DMS153 treated with DMSO at 0.1 percent for 48 hours (cell line): ENCODE measurements around the gene SCUBE1.

ENCODE experiments used
- DNase-seq: peaks from one replicate; lab custom pipeline; 2025; ENCODE audit not compliant: unreplicated experiment; lab: John Stamatoyannopoulos, UW

The SCUBE1 gene

DNA sequence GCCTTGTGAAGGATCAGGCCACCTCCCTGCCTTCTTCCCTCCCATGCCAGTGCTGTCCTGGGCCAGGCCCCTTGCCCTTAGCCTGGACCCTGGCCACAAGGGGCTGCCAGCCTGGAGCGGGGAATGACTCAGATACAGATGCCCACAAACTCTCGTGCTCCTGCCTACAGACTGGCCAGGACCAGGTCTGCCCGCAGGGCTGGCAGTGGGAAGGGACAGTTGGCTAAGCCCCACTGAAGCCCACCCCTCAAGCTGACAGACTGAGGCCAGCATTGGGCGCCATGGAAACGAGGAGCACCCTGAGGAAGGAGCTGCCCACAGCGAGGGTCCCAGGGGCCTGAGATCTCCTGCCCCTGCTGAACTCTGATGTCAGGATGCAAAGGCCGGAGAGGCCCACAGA is 14.1 kb downstream of the SCUBE1 start:
- DNase-seq, result no peak

GRCh38 chr22:43327157-43327438 is 16.1 kb downstream of the SCUBE1 start:
- no peak for DNase-seq

GRCh38 chr22:43326331-43327156 is 16.6 kb downstream of the SCUBE1 start:
- no peak for DNase-seq

DNA sequence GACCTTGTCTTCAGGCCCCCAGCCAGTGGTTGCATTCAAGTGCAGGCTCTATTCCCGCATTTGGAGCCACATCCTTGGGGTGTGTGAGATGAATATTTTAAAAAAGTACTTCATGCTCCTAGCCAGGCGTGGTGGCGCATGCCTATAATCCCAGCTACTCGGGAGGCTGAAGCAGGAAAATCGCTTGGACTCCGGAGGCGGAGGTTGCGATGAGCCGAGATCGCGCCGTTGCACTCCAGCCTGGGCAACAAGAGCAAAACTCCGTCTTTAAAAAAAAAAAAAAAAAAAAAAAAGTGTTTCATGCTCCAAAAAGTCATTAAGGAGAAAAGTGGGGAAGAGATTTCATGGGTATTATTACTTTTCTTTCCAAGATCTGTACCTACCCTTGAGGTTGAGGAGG is 18.0 kb downstream of the SCUBE1 start:
- DNase-seq, result no peak

DNA sequence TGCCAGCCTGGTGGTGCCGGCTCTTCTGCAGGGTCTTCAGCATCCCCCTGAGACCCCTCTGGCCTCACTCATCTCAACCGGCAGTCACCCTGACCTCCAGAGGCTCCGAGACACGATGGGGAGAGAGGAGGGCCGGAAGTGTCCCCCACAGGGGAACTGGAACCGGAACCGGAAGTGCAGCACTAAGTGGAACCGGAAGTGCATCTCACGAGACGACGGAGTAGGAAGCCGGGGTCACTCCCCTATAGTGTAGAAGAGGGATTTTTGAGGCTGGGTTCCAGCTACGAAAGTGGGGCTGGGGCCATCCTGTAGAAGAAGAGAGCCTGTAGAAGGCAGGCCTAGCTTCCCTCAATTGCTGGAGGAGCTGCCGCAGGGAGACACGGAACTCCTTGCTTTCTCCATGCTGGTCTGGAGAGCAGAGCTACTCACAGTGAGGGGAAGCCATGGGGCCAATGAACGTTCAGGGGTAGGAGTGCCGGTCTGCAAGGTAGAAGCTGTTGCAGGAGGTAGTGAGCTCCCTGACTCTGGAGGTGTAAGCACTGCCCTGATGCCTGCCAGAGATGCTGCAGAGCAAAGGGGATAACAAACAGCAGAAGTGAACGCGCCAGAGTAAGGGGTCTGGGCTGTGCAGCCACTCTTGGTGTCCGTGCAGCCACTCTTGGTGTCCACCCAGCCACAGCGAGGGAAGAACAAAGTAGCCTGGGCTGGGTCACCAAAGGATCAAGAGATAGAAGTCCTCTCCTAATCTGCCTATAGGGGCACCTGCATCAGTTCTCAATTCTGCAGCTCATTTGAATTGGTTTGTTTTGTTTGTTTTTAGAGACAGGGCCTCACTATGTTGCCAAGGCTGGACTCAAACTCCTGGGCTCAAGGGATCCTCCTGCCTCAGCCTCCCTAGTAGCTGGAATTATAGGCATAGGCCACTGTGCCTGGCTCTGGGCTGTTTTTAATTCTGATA is 21.9 kb downstream of the SCUBE1 start:
- DNase-seq, result no peak

- DNase-seq, result no peak
These were observed 23.3 kb downstream of the SCUBE1 start for GRCh38 chr22:43319661-43320486.

DNA sequence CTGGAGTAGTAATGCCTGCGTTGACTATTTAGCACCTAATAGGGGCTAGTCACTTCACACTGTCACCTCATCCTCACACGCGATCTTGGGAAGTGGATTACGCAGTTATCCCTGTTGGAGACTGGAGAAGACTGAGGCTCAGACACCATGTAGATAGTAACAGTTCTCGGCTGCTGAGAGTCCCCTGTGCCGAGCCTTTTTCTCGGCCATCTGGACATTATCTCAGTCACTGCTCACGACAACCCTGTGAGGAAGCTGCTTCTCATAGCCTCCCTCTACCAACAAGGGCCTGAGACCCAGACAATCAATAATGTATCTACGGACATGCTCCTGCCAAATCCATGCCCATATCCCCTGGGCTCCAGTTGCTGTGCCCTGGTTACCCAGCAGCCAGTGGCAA is 25.9 kb downstream of the SCUBE1 start:
- DNase-seq, result no peak

DNA sequence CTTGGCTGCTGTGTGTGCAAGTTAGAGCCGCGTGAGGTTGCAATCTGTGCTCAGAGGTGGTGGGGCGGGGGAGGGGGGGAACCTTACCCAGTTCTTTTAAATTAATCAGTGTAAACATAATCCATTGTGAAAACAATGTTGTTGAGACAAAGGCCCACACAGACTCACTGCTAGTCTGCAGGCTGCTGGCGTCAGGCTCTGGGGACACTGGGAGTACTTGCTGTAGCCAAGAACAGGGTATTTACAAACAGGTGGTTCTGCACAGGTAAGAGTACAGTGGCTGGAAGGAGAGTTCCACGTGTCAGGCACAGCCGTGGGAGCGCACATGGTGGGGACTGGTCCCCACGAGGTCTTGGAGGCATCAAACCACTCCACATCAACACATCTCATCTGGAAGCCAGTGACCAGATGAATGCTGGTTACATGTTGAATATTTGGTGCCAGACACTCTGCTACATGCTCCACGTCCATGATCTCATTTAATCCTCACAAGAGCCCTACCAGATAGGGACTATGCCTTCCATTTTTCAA is 27.4 kb downstream of the SCUBE1 start:
- peak; percentile 25 for DNase-seq

DNA sequence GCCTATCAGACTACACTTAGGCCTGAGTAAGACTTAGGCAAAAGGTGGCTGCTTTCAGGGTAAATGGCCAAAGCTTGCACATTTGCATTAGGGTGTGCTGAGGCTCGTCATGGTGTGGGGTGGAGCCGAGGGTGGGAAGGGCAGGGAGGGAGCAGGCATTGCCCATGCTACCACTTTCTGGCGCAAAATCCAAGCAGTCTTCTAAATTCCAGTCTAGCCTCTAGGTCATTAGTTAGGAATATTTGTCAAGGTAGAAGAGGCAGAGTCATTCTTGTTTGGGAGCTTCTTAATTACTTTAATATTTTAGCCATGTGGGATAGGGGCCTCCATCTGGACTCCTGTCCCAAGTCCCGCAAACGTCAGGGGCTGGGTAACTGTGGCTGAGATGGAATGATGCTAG is 28.6 kb downstream of the SCUBE1 start:
- no peak for DNase-seq

DNA sequence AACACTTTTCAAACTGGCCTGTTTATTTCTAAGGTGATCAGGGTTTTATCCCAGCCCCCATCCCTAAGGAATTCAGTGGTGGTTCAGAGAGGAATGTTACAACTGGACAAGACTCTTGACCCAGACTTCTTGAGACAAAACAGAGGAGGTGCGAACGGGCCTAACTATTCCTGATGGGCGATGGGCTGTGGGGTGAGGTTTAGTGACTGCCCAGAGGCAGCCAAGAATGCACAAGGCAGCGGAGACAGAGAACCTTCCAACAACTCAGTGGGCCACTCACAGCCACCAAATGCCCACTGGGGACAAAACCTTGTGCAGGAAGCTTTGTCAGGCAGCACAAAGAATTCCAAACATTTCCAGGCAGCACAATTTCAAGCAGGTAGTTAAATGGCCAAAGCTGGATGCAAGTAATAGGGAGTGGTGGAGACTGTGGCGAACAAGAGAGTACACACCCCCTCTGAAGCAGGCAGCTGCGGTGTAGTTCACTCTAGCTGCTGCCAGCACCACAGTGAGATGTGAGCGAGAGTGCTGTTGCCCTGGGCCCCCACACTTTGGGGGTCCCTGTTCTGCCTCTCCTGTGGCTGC is 29.2 kb downstream of the SCUBE1 start:
- DNase-seq, result no peak

DNA sequence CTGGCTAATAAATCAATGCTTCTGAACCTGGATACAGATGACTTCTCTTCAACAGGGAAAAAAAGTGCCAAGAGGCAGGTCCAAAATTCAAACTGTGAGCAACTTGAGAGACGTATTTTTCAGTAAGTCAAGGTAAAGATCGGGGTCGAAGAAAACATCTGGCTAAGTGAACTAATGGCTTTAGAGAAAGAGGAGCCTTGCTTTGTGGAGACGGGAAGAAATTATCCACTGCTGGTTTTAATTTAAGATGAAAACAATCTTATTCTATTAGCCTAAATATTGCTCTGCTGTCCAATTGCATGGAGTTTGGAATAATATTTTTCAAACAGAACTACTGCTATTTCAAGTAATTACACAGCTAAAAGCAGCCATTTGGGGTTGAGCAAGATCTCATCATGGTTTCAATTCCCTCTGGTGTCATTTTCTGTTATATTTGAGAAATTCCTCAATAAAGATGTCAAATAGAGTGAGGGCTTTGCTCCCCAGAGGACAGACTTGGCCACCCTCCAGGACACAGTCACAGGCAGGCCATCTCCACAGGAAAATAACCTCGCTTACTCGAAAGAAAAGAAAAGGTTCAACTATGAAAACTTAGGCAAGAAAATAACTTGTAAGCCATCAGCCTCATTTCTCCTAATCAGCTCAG is 29.8 kb downstream of the SCUBE1 start:
- no peak for DNase-seq

- no peak for DNase-seq
These were observed 30.6 kb downstream of the SCUBE1 start for GRCh38 chr22:43312608-43313007.

- DNase-seq, result no peak
These were observed 32.4 kb downstream of the SCUBE1 start for GRCh38 chr22:43310798-43311197.

GRCh38 chr22:43310311-43310710 is 32.9 kb downstream of the SCUBE1 start:
- DNase-seq, result no peak

DNA sequence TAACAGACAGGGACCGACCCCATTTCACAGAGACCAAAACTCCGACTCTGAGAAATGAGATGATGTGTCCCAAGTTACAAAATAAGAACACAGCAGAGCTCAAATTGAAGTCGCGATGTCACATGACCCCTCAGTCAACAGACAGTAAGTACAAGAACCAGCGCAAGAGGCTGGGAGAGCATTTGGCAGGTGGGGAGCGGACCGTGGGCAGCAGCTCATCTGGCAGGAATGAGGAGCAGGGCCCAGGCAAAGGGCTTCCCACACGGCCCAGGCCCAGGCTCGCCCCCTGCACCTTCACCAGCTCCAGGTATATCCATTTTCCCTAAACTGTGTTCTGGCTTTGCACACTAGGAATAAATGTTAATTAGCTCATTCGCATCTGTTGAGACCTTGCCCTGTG is 34.3 kb downstream of the SCUBE1 start:
- no peak for DNase-seq

DNA sequence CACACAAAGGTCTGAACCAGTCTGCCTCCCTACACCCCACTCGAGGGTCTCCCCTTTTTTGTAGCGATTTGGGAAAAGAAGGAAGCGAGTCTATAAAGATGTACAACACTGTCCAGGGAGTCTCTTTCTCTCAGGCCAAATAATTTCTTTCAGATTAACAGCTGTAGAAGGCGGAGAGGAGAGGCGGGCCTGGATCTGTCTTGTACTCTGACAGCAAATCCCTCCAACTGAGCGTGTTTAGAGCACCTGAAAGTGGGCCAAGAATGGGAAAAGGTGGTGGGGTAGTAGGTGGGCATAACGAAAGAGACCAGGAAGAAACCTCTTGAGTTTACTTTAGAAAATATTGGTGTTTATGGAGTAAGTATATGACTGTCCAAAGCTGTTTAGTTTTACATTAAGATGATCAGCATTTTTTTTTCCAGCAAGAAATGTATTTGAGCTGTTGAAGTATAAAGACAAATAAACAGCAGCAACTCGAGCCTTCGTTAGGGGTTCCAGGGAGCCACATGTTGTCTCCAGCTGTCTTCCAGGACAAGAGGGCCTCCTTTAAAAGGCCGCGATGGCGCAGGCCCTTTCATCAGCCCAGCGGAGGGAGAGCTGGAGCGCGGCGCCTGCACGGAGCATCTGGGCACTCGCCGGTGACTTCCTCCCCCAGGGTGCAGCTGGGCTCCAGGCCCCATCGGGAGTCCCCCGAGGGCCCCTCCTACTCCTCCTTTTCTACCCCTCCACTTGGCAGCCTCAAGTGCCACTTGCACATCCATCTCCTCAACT is 34.9 kb downstream of the SCUBE1 start:
- DNase-seq, result peak; percentile 35

DNA sequence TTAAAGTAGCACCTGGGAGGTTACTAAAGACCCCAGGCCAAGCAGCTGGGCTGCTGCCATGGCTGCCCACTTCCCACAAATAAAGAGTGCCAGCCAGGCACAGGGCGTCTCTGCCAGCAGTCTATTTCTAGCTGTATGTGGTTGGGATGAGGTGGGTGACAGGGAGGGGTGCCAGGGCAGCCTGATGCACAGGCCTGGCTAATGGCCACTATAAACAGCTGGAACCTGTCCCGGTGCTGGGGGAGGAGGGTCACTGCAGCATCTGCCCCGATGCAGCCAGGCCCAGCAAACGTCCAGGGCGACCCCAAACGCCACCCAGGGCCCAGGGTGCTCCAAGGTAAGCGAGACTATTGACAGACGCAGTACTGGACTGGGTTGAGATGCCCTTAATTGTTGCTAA is 37.4 kb downstream of the SCUBE1 start:
- no peak for DNase-seq

GRCh38 chr22:43304831-43305590 is 38.2 kb downstream of the SCUBE1 start:
- no peak for DNase-seq

GRCh38 chr22:43303751-43304150 is 39.4 kb downstream of the SCUBE1 start:
- no peak for DNase-seq
